ENCODE data around the gene HOXA4.

The HOXA4 gene

GRCh38 chr7:27080844-27081436, 49.6 kb downstream of the HOXA4 start:
- H3K27me3 ChIP-seq (ENCODE audit: low read depth): no peaks in the 10 kb centered on the region
- no peaks in the 10 kb centered on the region for H3K9me3 ChIP-seq
- in situ Hi-C loops (cut with MboI; ENCODE audit: low sequenced_read_pairs): no loop called here
- DNase-seq (ENCODE audit: low spot score in 2 of 2): no peak
- H3K36me3 ChIP-seq (replicated peaks): no peaks in the 10 kb centered on the region
- H3K4me1 ChIP-seq: no peaks in the 10 kb centered on the region; the same call in 1 of the 2 replicates
- no peak overlapping the region for H3K4me3 ChIP-seq

GRCh38 chr7:27079234-27079975, 51.2 kb downstream of the HOXA4 start:
- in situ Hi-C loops (cut with MboI; ENCODE audit: low sequenced_read_pairs): no loop called here
- no peaks in the 10 kb centered on the region; the same call in 1 of the 2 replicates for H3K4me1 ChIP-seq
- H3K36me3 ChIP-seq (replicated peaks): no peaks in the 10 kb centered on the region
- no peak for DNase-seq (ENCODE audit: low spot score in 2 of 2)
- H3K27me3 ChIP-seq (ENCODE audit: low read depth): no peaks in the 10 kb centered on the region
- H3K9me3 ChIP-seq: no peaks in the 10 kb centered on the region
- no peak overlapping the region for H3K4me3 ChIP-seq

GRCh38 chr7:27078616-27079233, 51.8 kb downstream of the HOXA4 start:
- in situ Hi-C loops (cut with MboI; ENCODE audit: low sequenced_read_pairs): no loop called here
- Histone ChIP-seq H3K36me3 (replicated peaks) (no peaks in the 10 kb centered on the region), H3K27me3 (ENCODE audit: low read depth) (no peaks in the 10 kb centered on the region), H3K4me3 (no peak overlapping the region), H3K4me1 (no peaks in the 10 kb centered on the region; the same call in 1 of the 2 replicates), H3K9me3 (no peaks in the 10 kb centered on the region)
- no peak for DNase-seq (ENCODE audit: low spot score in 2 of 2)

All from HAP-1 (cell line).